Activated CD4-positive, alpha-beta T cell treated with anti-CD3 and anti-CD28 coated beads for 1 hour (primary cell): Measurements from ENCODE around the gene PRELID2.
"Not testable (repeated sequence)": the region's sequence is repeated elsewhere in the genome, so short reads cannot be mapped to it uniquely, and the experiment has no call there.

Experiments used
- DNase-seq: peaks from one replicate; pipeline ENCODE4 v3.0.0-alpha.2; 2020

PRELID2 gene

DNA sequence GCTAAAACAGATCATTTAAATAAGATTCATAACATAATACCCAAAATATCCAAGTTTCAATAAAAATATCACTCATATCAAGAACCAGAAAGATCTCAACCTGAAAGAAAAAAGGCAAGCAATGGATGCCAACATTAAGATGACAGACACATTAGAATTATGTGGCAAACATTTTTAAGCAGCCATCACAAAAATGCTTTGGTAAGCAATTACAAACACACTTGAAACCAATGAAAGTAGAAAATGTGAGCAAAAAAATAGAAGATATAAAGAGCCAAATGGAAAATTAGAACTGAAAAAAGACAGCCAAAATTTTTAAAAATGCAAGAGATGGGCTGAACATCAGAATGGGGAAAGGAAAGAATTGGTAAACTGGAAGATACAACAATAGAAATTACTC, 96.9 kb downstream of the PRELID2 start:
- no peak for DNase-seq

DNA sequence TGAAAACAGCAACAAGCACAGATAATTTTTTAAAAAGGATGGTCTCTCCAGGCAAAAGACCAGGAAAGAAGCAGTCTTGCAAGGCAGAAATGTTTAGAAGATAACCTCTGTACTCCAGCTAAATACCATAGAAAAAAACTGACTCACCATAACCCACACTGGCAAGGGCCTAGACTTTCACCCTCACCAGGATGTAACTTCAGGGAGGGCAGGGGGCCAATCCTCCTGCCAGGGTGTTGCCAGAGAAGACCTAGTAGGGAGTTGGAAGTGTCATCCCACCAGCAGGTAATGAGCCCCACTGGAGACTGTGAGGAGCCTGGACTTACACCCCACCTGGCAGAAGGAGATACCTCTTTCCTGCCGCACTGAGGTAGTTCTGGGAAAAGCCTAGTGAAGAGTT, 97.6 kb downstream of the PRELID2 start:
- no peak for DNase-seq

DNA sequence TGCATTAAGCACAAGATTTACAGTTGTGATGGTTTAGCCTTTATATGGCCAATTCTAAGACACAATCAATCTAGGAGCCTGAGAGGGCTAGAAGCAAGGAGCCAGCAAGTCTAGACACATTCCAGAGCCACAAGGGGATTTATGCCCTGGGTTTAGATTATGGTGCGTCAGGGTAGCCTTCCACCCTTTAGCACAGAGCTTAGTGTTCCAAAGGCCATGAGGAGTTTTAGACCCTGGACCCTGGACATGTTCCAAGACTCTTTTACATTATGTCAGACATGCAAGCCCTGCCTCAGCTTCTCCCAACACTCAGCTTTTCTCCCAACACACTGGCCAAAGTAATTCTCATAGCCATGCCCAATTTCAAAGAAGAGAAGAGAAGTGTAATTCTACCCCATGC, 105.2 kb downstream of the PRELID2 start:
- not testable (repeated sequence) for DNase-seq

DNA sequence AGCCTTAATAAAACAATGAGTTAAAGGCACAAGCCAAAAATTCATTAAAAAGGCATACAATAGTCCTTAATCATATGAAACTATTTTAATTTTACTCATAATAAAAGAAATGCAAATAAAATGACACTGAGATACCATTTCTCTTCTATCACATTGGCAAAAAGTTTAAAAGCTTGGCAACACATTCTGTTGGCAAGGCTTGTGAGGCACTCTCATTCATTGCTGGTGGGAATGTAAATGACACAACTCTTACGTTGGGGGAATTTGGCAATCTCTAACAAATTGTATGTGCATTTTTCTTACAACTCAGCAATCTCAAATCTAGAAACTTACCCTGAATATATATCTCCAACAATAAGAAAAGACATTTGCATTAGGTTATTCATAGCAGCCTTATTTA, 111.6 kb downstream of the PRELID2 start:
- DNase-seq: no peak

DNA sequence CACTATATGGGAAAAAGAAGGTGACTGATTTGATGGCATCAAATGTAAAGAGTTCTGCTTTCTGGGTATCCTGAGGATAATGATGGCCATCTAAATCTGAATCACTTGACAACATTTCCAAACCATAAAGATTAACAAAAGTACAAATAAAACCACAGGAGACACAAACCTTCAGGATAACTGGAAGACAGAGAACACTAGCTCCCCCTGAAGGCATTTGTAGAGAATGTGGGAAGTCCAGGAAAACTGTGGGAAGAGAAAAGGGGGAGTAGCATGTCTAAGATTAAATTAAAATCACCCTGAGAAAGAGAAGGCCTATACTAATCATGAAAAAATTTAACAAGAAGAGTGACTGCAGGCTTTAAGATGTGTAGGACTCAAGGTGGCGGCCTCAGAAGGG, 116.2 kb downstream of the PRELID2 start:
- DNase-seq: no peak

- no peak for DNase-seq
These were observed 119.7 kb downstream of the PRELID2 start for GRCh38 chr5:145715412-145715811.

GRCh38 chr5:145712245-145712644, 122.9 kb downstream of the PRELID2 start:
- no peak for DNase-seq

DNA sequence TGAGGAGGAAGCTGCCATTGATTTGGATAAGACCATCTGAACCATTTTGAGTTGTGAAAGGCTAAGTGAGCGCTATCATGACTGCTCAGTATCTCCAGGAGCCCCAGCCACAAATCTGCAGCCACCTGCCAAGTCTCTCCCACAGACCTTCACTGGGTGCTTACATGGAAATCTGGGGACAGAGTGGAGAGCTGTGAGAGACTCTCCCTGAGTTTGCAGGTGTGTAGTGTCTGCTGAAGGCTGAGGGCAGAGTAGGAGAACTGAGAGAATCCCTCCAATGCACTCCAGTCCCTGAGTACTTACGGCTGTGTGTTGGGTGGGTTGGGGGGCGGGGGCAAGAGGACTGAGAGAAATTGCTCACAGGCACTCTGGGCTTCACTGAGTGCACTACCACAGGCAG, 123.7 kb downstream of the PRELID2 start:
- no peak for DNase-seq
